IMR-90 (cell line): Measurements from ENCODE around the gene OST4. TPM values are rescaled to one million over a fixed set of nuclear protein-coding genes. Genes with fewer than 3 reads are reported as not detected.

Source experiments
- ATAC-seq: fragments of 200-7000 bp; cut with Tn5 transposase; 2 replicates; pipeline ENCODE4 v1.9.1; 2020; ENCODE audit warnings: low read depth, mild to moderate bottlenecking, moderate library complexity
- BruUV-seq: library from RNA; stranded (reverse); fragments of 400-500 nt; replicated peaks from 2 replicates; lab custom pipeline; 2021; lab: Mats Ljungman, UMichigan
- CTCF ChIA-PET: fragments of 300-600 bp; formaldehyde crosslinking; extraction: SDS; loops from one replicate; lab custom pipeline; 2021; ENCODE audit warnings: antibody characterized with exemption; lab: Yijun Ruan, JAX
- POLR2A ChIA-PET: fragments of 300-600 bp; sonication (Branson Sonifier 250); formaldehyde crosslinking; loops from one replicate; lab custom pipeline; 2022; ENCODE audit warnings: antibody characterized with exemption; ENCODE audit not compliant: unreplicated experiment; lab: Charles Lee
- DNase-seq: peaks from one replicate; pipeline ENCODE4 v3.0.0; 2013
- H2AFZ ChIP-seq: replicated peaks from 2 replicates; pipeline ENCODE3; 2013; ENCODE audit warnings: low read length, mild to moderate bottlenecking; ENCODE audit not compliant: poor library complexity
- H2AK5ac ChIP-seq: 2 replicates; pipeline ENCODE4 v1.6.1; 2013; ENCODE audit warnings: low read depth, low read length, inconsistent platforms
- H2AK9ac ChIP-seq: replicated peaks from 2 replicates; pipeline ENCODE3; 2013; ENCODE audit warnings: mild to moderate bottlenecking, low read depth, low read length, moderate library complexity; ENCODE audit not compliant: poor library complexity
- H2BK120ac ChIP-seq: 2 replicates; pipeline ENCODE4 v1.6.1; 2013; ENCODE audit warnings: low read depth, low read length, inconsistent platforms
- H2BK15ac ChIP-seq: 3 replicates; pipeline ENCODE4 v1.6.1; 2013; ENCODE audit warnings: low read depth, low read length, inconsistent platforms
- H2BK20ac ChIP-seq: 2 replicates; pipeline ENCODE4 v1.6.1; 2013; ENCODE audit warnings: low read depth, mild to moderate bottlenecking, inconsistent platforms, low read length, moderate library complexity
- H2BK5ac ChIP-seq: 2 replicates; pipeline ENCODE4 v1.6.1; 2013; ENCODE audit warnings: mild to moderate bottlenecking, low read depth, low read length, inconsistent platforms; ENCODE audit not compliant: poor library complexity, severe bottlenecking
- H3K14ac ChIP-seq: replicated peaks from 2 replicates; pipeline ENCODE4 v1.6.1; 2013; ENCODE audit warnings: low read depth, low read length, inconsistent platforms
- H3K18ac ChIP-seq: 2 replicates; pipeline ENCODE4 v1.6.1; 2013; ENCODE audit warnings: low read depth, low read length, control low read depth
- H3K23ac ChIP-seq: 2 replicates; pipeline ENCODE4 v1.6.1; 2013; ENCODE audit warnings: low read depth, low read length, inconsistent platforms
- H3K27ac ChIP-seq: 2 replicates; pipeline ENCODE4 v1.5.1; 2013; ENCODE audit warnings: mild to moderate bottlenecking, control low read depth, low read length; ENCODE audit not compliant: insufficient read depth
- H3K27me3 ChIP-seq: 2 replicates; pipeline ENCODE4 v1.6.1; 2013; ENCODE audit warnings: low read length; ENCODE audit not compliant: control insufficient read depth, insufficient read depth
- H3K36me3 ChIP-seq: 2 replicates; pipeline ENCODE4 v1.6.1; 2013; ENCODE audit warnings: low read length, mixed read lengths; ENCODE audit not compliant: control insufficient read depth, insufficient read depth
- H3K4ac ChIP-seq: 2 replicates; pipeline ENCODE4 v1.6.1; 2013; ENCODE audit warnings: low read depth, low read length, inconsistent platforms
- H3K4me1 ChIP-seq: 2 replicates; pipeline ENCODE4 v1.6.1; 2013; ENCODE audit warnings: low read length, mixed read lengths; ENCODE audit not compliant: control insufficient read depth, insufficient read depth
- H3K4me2 ChIP-seq: 2 replicates; pipeline ENCODE4 v1.6.1; 2013; ENCODE audit warnings: low read depth, mild to moderate bottlenecking, control low read depth, low read length, moderate library complexity
- H3K4me3 ChIP-seq: 2 replicates; pipeline ENCODE4 v1.5.1; 2013; ENCODE audit warnings: low read depth, mild to moderate bottlenecking, control low read depth, low read length, moderate library complexity; ENCODE audit not compliant: insufficient read depth
- H3K56ac ChIP-seq: 2 replicates; pipeline ENCODE4 v1.6.1; 2013; ENCODE audit warnings: low read length, inconsistent platforms; ENCODE audit not compliant: insufficient read depth; ENCODE audit errors: extremely low read depth
- H3K79me1 ChIP-seq, 2 experiments: 2 replicates each; pipeline ENCODE4 v1.6.1; 2013; ENCODE audit warnings: low read length in 2 of 2, inconsistent platforms in 1 of 2, low read depth in 1 of 2
- H3K9ac ChIP-seq: 2 replicates; pipeline ENCODE4 v1.6.1; 2013; ENCODE audit warnings: low read depth, low read length, control low read depth
- H3K9me1 ChIP-seq: 2 replicates; pipeline ENCODE4 v1.6.1; 2013; ENCODE audit warnings: low read length, inconsistent platforms; ENCODE audit not compliant: insufficient read depth
- H3K9me3 ChIP-seq: 2 replicates; pipeline ENCODE4 v1.6.1; 2013; ENCODE audit warnings: low read length; ENCODE audit not compliant: control insufficient read depth, insufficient read depth
- H4K20me1 ChIP-seq: 2 replicates; pipeline ENCODE4 v1.6.1; 2013; ENCODE audit warnings: low read length, inconsistent platforms; ENCODE audit not compliant: insufficient read depth
- H4K5ac ChIP-seq: 2 replicates; pipeline ENCODE4 v1.6.1; 2013; ENCODE audit warnings: mild to moderate bottlenecking, low read depth, low read length, control low read depth
- H4K8ac ChIP-seq, 2 experiments: 2 replicates each; pipeline ENCODE4 v1.6.1; 2013; ENCODE audit warnings: low read depth in 2 of 2, low read length in 2 of 2, control low read depth in 1 of 2, inconsistent platforms in 1 of 2
- H4K91ac ChIP-seq: 2 replicates; pipeline ENCODE4 v1.6.1; 2013; ENCODE audit warnings: low read depth, low read length, inconsistent platforms; ENCODE audit not compliant: insufficient read depth
- BHLHE40 ChIP-seq: fragments of 150-350 bp; IDR thresholded peaks from 2 replicates; pipeline ENCODE4 v1.6.1; 2016; ENCODE audit warnings: mild to moderate bottlenecking, low read depth, low read length
- CEBPB ChIP-seq: IDR thresholded peaks from 2 replicates; pipeline ENCODE4 v1.6.1; 2012; ENCODE audit warnings: low read depth, low read length, improper control_type of control experiment
- ELK1 ChIP-seq: fragments of 150-350 bp; IDR thresholded peaks from 2 replicates; pipeline ENCODE4 v1.6.1; 2016; ENCODE audit warnings: low read depth, mild to moderate bottlenecking, low read length, moderate library complexity, borderline replicate concordance
- MAFK ChIP-seq: IDR thresholded peaks from 2 replicates; pipeline ENCODE4 v1.6.1; 2012; ENCODE audit warnings: low read depth, low read length, improper control_type of control experiment
- RCOR1 ChIP-seq: IDR thresholded peaks from 2 replicates; pipeline ENCODE4 v1.6.1; 2012; ENCODE audit warnings: mild to moderate bottlenecking, low read length, improper control_type of control experiment; ENCODE audit not compliant: insufficient replicate concordance
- SMC3 ChIP-seq: fragments of 150-350 bp; IDR thresholded peaks from 2 replicates; pipeline ENCODE4 v1.6.1; 2016; ENCODE audit warnings: low read depth, mild to moderate bottlenecking, antibody characterized with exemption, low read length, moderate library complexity
- WGBS, 2 experiments: methylation state at CpG; one replicate each; pipeline versions ENCODE4 v1.1.5 to v1.1.7; 2013; ENCODE audit warnings: missing lambda C conversion rate in 2 of 2; ENCODE audit not compliant: insufficient read length in 1 of 2; ENCODE audit errors: extremely low coverage in 2 of 2; 5-methylcytosine and 5-hydroxymethylcytosine counted together
- dilution Hi-C: fragments of 300-500 bp; cut with HindIII; formaldehyde crosslinking; loops from one replicate; pipeline ENCODE4 v1.14.3; 2018; ENCODE audit warnings: low sequenced_read_pairs; ENCODE audit not compliant: unreplicated experiment
- in situ Hi-C: fragments of 300-500 bp; cut with MboI; formaldehyde crosslinking; loops from 3 replicates; pipeline ENCODE4 v1.14.3; 2019; ENCODE audit warnings: low sequenced_read_pairs, inconsistent platforms, mixed read lengths
- intact Hi-C: fragments of 100-400 bp; cut with micrococcal nuclease; formaldehyde crosslinking; loops from 2 replicates; pipeline ENCODE4 v1.10.0; 2022
- polyA plus RNA-seq, 3 experiments: library from polyadenylated mRNA; depleted of rRNA; stranded (reverse); fragments of >200 nt; gene quantifications; 2 replicates each; pipeline ENCODE4 v1.2.3, GENCODE V29; 2012; ENCODE audit warnings: low replicate concordance in 1 of 3
- total RNA-seq: library from RNA; depleted of rRNA; stranded (reverse); fragments of >200 nt; gene quantifications from 2 replicates; pipeline ENCODE4 v1.2.3, GENCODE V29; 2012
- TF ChIP-seq, protein P1 (sequence below): conservative IDR thresholded peaks from 2 replicates; pipeline ENCODE4 v1.5.1; 2012; ENCODE audit warnings: mild to moderate bottlenecking, low read depth, low read length, improper control_type of control experiment

Gene OST4
- total and polyA plus RNA-seq, 2 of the 4 experiments (the other 2 are of a cell fraction), result 386 to 806 TPM

GRCh38 chr2:27054721-27055120 lies 16.7 kb downstream of the OST4 start:
- TF ChIP-seq MAFK (no peak), RCOR1 (no peak), BHLHE40 (no peak), SMC3 (no peak), CEBPB (no peak), ELK1 (no peak)
- TF ChIP-seq, protein P1, sequence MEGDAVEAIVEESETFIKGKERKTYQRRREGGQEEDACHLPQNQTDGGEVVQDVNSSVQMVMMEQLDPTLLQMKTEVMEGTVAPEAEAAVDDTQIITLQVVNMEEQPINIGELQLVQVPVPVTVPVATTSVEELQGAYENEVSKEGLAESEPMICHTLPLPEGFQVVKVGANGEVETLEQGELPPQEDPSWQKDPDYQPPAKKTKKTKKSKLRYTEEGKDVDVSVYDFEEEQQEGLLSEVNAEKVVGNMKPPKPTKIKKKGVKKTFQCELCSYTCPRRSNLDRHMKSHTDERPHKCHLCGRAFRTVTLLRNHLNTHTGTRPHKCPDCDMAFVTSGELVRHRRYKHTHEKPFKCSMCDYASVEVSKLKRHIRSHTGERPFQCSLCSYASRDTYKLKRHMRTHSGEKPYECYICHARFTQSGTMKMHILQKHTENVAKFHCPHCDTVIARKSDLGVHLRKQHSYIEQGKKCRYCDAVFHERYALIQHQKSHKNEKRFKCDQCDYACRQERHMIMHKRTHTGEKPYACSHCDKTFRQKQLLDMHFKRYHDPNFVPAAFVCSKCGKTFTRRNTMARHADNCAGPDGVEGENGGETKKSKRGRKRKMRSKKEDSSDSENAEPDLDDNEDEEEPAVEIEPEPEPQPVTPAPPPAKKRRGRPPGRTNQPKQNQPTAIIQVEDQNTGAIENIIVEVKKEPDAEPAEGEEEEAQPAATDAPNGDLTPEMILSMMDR, result no peak
- H3K27me3 ChIP-seq, result no peaks in the 10 kb centered on the region
- H2AFZ ChIP-seq, result no peak overlapping the region
- no peak overlapping the region for H2BK120ac ChIP-seq
- no peak overlapping the region for H3K56ac ChIP-seq
- H2AK9ac ChIP-seq, result no peak overlapping the region
- peaks cover 4% of the 10 kb centered on the region; the same call in 1 of the 2 replicates for H3K4me1 ChIP-seq
- no peak overlapping the region for H3K27ac ChIP-seq
- no peak overlapping the region for H3K23ac ChIP-seq
- no peak overlapping the region for H3K4ac ChIP-seq
- dilution Hi-C loops, result no loop called here
- peaks cover 13% of the 10 kb centered on the region for H3K9me1 ChIP-seq
- DNase-seq, result no peak
- H3K36me3 ChIP-seq, result peaks cover 38% of the 10 kb centered on the region
- no peak overlapping the region for H2BK5ac ChIP-seq
- H3K9ac ChIP-seq, result no peak overlapping the region
- no peak overlapping the region for H3K18ac ChIP-seq
- no peak overlapping the region for H3K4me2 ChIP-seq
- H4K91ac ChIP-seq, result no peak overlapping the region
- ChIA-PET CTCF (no interaction called here), POLR2A (no interaction called here)
- peaks cover 0 to 27% of the 10 kb centered on the region in 2 experiments; a peak in 2 of 4 replicates for H3K79me1 ChIP-seq
- H3K14ac ChIP-seq, result no peak overlapping the region
- in situ Hi-C loops, result no loop called here
- H2BK20ac ChIP-seq, result no peak overlapping the region
- H2AK5ac ChIP-seq, result no peak overlapping the region
- intact Hi-C loops, result no loop called here
- H3K9me3 ChIP-seq, result no peaks in the 10 kb centered on the region
- ATAC-seq, result no peak
- H4K8ac ChIP-seq, result no peak overlapping the region
- 100% methylated on average over 5 of the region's 11 CpGs; no CpG with 5 or more reads in 1 of the 2 experiments for WGBS, 2 experiments
- BruUV-seq, result no TSS peak
- H4K20me1 ChIP-seq, result peaks cover 13% of the 10 kb centered on the region
- no peak overlapping the region for H3K4me3 ChIP-seq
- H4K5ac ChIP-seq, result no peak overlapping the region
- no peak overlapping the region for H2BK15ac ChIP-seq
